Measurements from ENCODE around the gene CCDC158. TPM values are rescaled to one million over a fixed set of nuclear protein-coding genes. Genes with fewer than 3 reads are reported as not detected.

Gene CCDC158
- total and polyA plus RNA-seq, 4 donors = 0.04 to 0.37 (median 0.14) TPM

- H3K4me1 ChIP-seq (ENCODE audit: control insufficient read depth in 5 of 5, insufficient read depth in 5 of 5, low read length in 5 of 5) = no peaks in the 10 kb centered on the region
- H3K36me3 ChIP-seq (ENCODE audit: control insufficient read depth in 4 of 4, insufficient read depth in 4 of 4, low read length in 4 of 4) = no peaks in the 10 kb centered on the region
- no peak for ATAC-seq (ENCODE audit: insufficient read depth, low FRiP score)
- no peak for DNase-seq
- WGBS, 2 donors = 95 to 96% methylated on average over 6 of the region's 6 CpGs
- H3K27ac ChIP-seq (ENCODE audit: low read depth in 1 of 2, low read length in 1 of 2) = no peak overlapping the region
- H3K9ac ChIP-seq (ENCODE audit: insufficient read depth in 1 of 2, low read length in 2 of 2) = no peak overlapping the region
- no peaks in the 10 kb centered on the region for H3K27me3 ChIP-seq (ENCODE audit: control insufficient read depth in 3 of 3, insufficient read depth in 3 of 3, low read length in 2 of 3)
- no peak overlapping the region for H3K4me3 ChIP-seq
- H3K9me3 ChIP-seq (ENCODE audit: control insufficient read depth in 4 of 4, insufficient read depth in 3 of 4, low read length in 3 of 4) = peaks cover 0 to 2% (median under 1%) of the 10 kb centered on the region in 4 donors
- TF ChIP-seq CTCF (IDR thresholded peaks at IDR 0.05; ENCODE audit: control extremely low read depth, extremely low read depth) = no peak
Observed at GRCh38 chr4:76385974-76386373, 35.0 kb downstream of the CCDC158 start.

- H3K4me3 ChIP-seq = no peak overlapping the region
- H3K9me3 ChIP-seq (ENCODE audit: control insufficient read depth in 4 of 4, insufficient read depth in 3 of 4, low read length in 3 of 4) = peaks cover 0 to 3% (median 1%) of the 10 kb centered on the region in 4 donors
- H3K36me3 ChIP-seq (ENCODE audit: control insufficient read depth in 4 of 4, insufficient read depth in 4 of 4, low read length in 4 of 4) = no peaks in the 10 kb centered on the region
- no peak overlapping the region for H3K9ac ChIP-seq (ENCODE audit: insufficient read depth in 1 of 2, low read length in 2 of 2)
- H3K27me3 ChIP-seq (ENCODE audit: control insufficient read depth in 3 of 3, insufficient read depth in 3 of 3, low read length in 2 of 3) = no peaks in the 10 kb centered on the region
- TF ChIP-seq CTCF (IDR thresholded peaks at IDR 0.05; ENCODE audit: control extremely low read depth, extremely low read depth) = no peak
- H3K4me1 ChIP-seq (ENCODE audit: control insufficient read depth in 5 of 5, insufficient read depth in 5 of 5, low read length in 5 of 5) = no peaks in the 10 kb centered on the region
- no peak overlapping the region for H3K27ac ChIP-seq (ENCODE audit: low read depth in 1 of 2, low read length in 1 of 2)
- WGBS, 2 donors = 77 to 79% methylated on average over 4 of the region's 4 CpGs
- no peak for ATAC-seq (ENCODE audit: insufficient read depth, low FRiP score)
- DNase-seq = no peak
Observed at GRCh38 chr4:76384052-76384451, 36.9 kb downstream of the CCDC158 start.

- 89 to 95% methylated on average over 2 of the region's 2 CpGs for WGBS, 2 donors
- Histone ChIP-seq H3K9ac (ENCODE audit: insufficient read depth in 1 of 2, low read length in 2 of 2) (no peak overlapping the region), H3K27me3 (ENCODE audit: control insufficient read depth in 3 of 3, insufficient read depth in 3 of 3, low read length in 2 of 3) (no peaks in the 10 kb centered on the region), H3K4me3 (no peak overlapping the region), H3K4me1 (ENCODE audit: control insufficient read depth in 5 of 5, insufficient read depth in 5 of 5, low read length in 5 of 5) (no peaks in the 10 kb centered on the region), H3K36me3 (ENCODE audit: control insufficient read depth in 4 of 4, insufficient read depth in 4 of 4, low read length in 4 of 4) (no peaks in the 10 kb centered on the region), H3K27ac (ENCODE audit: low read depth in 1 of 2, low read length in 1 of 2) (no peak overlapping the region), H3K9me3 (ENCODE audit: control insufficient read depth in 4 of 4, insufficient read depth in 3 of 4, low read length in 3 of 4) (peaks cover 0 to 3% (median 1%) of the 10 kb centered on the region in 4 donors)
- TF ChIP-seq CTCF (IDR thresholded peaks at IDR 0.05; ENCODE audit: control extremely low read depth, extremely low read depth) = no peak
- no peak for ATAC-seq (ENCODE audit: insufficient read depth, low FRiP score)
- no peak for DNase-seq
Observed at GRCh38 chr4:76383001-76383400, 37.9 kb downstream of the CCDC158 start.

GRCh38 chr4:76381986-76382385 lies 39.0 kb downstream of the CCDC158 start:
- Histone ChIP-seq H3K27me3 (ENCODE audit: control insufficient read depth in 3 of 3, insufficient read depth in 3 of 3, low read length in 2 of 3) (no peaks in the 10 kb centered on the region), H3K4me3 (no peak overlapping the region), H3K36me3 (ENCODE audit: control insufficient read depth in 4 of 4, insufficient read depth in 4 of 4, low read length in 4 of 4) (no peaks in the 10 kb centered on the region), H3K9ac (ENCODE audit: insufficient read depth in 1 of 2, low read length in 2 of 2) (no peak overlapping the region), H3K4me1 (ENCODE audit: control insufficient read depth in 5 of 5, insufficient read depth in 5 of 5, low read length in 5 of 5) (peaks cover 0 to 5% (median 0%) of the 10 kb centered on the region in 5 donors), H3K27ac (ENCODE audit: low read depth in 1 of 2, low read length in 1 of 2) (no peak overlapping the region), H3K9me3 (ENCODE audit: control insufficient read depth in 4 of 4, insufficient read depth in 3 of 4, low read length in 3 of 4) (peaks cover 0 to 3% (median 1%) of the 10 kb centered on the region in 4 donors)
- 61 to 84% methylated on average over 3 of the region's 3 CpGs for WGBS, 2 donors
- ATAC-seq (ENCODE audit: insufficient read depth, low FRiP score) (no peak), DNase-seq (no peak)
- no peak for TF ChIP-seq CTCF (IDR thresholded peaks at IDR 0.05; ENCODE audit: control extremely low read depth, extremely low read depth)

All from lung (tissue), 12 donors.